OCI-LY3 (cell line): ENCODE results near the gene NSUN6.

ENCODE experiments used
- H2AFZ ChIP-seq: fragments of 200-600, 300-600 bp; shearing (Covaris generic); 2 replicates; pipeline ENCODE4 v1.6.0; 2014; ENCODE audit warnings: antibody characterized with exemption, low read depth, low read length
- H3K27ac ChIP-seq: fragments of 200-600, 300-600 bp; sonication (generic); 2 replicates; pipeline ENCODE4 v1.5.1; 2014; ENCODE audit warnings: mild to moderate bottlenecking, low read length, moderate library complexity, mixed read lengths
- H3K27me3 ChIP-seq: fragments of 200-600, 300-600 bp; sonication (generic); 2 replicates; pipeline ENCODE4 v1.6.1; 2014; ENCODE audit warnings: low read depth, low read length, mixed read lengths
- H3K36me3 ChIP-seq: fragments of 200-600, 300-600 bp; sonication (generic); replicated peaks from 2 replicates; pipeline ENCODE3; 2014; ENCODE audit warnings: low read depth, low read length, mixed read lengths
- H3K4me1 ChIP-seq: fragments of 300-600, 200-600 bp; sonication (generic); 2 replicates; pipeline ENCODE4 v1.6.1; 2014; ENCODE audit warnings: low read length, mixed read lengths
- H3K4me2 ChIP-seq: fragments of 200-600, 300-600 bp; sonication (generic); 2 replicates; pipeline ENCODE4 v1.6.1; 2014; ENCODE audit warnings: low read length, mixed read lengths
- H3K4me3 ChIP-seq: fragments of 300-600, 200-600 bp; sonication (generic); 2 replicates; pipeline ENCODE4 v1.5.1; 2014; ENCODE audit warnings: antibody characterized with exemption, mild to moderate bottlenecking, low read length, moderate library complexity
- H3K79me2 ChIP-seq: fragments of 300-600, 200-600 bp; shearing (Covaris generic); 2 replicates; pipeline ENCODE4 v1.6.1; 2014; ENCODE audit warnings: mild to moderate bottlenecking, low read length, mixed read lengths
- H3K9ac ChIP-seq: fragments of 300-600, 200-600 bp; shearing (Covaris generic); 2 replicates; pipeline ENCODE4 v1.6.0; 2014; ENCODE audit warnings: mild to moderate bottlenecking, low read length, moderate library complexity
- H3K9me3 ChIP-seq: fragments of 200-600, 300-600 bp; shearing (Covaris generic); 2 replicates; pipeline ENCODE4 v1.6.1; 2014; ENCODE audit warnings: low read length, mixed read lengths; ENCODE audit not compliant: insufficient read depth
- H4K20me1 ChIP-seq: fragments of 200-600, 300-600 bp; sonication (generic); 2 replicates; pipeline ENCODE4 v1.6.1; 2016; ENCODE audit warnings: low read length, mixed read lengths; ENCODE audit not compliant: insufficient read depth
- CTCF ChIP-seq: fragments of 200-600, 300-600 bp; sonication (generic); IDR thresholded peaks from 2 replicates; pipeline ENCODE4 v1.5.1; 2014; ENCODE audit warnings: antibody characterized with exemption, low read length, low read depth
- EZH2phosphoT487 ChIP-seq: fragments of 200-600 bp; shearing (Covaris generic); IDR thresholded peaks from 2 replicates; pipeline ENCODE4 v1.6.1; 2018; ENCODE audit warnings: antibody characterized with exemption, mixed run types, low read depth

The NSUN6 gene

GRCh38 chr10:18554479-18554878, 96.9 kb downstream of the NSUN6 start:
- no peaks in the 10 kb centered on the region for H3K4me1 ChIP-seq
- no peaks in the 10 kb centered on the region for H3K9me3 ChIP-seq
- no peak for TF ChIP-seq EZH2phosphoT487
- no peak overlapping the region for H3K27ac ChIP-seq
- H3K27me3 ChIP-seq: no peaks in the 10 kb centered on the region
- no peak overlapping the region for H3K9ac ChIP-seq
- H3K36me3 ChIP-seq: peaks cover 3% of the 10 kb centered on the region
- no peaks in the 10 kb centered on the region for H4K20me1 ChIP-seq
- H3K4me2 ChIP-seq: no peak overlapping the region
- H3K4me3 ChIP-seq: no peak overlapping the region
- no peak overlapping the region for H2AFZ ChIP-seq
- no peaks in the 10 kb centered on the region for H3K79me2 ChIP-seq

- Histone ChIP-seq H3K9ac (no peak overlapping the region), H3K36me3 (peaks cover 3% of the 10 kb centered on the region), H3K79me2 (no peaks in the 10 kb centered on the region), H2AFZ (no peak overlapping the region), H4K20me1 (no peaks in the 10 kb centered on the region), H3K27ac (no peak overlapping the region), H3K9me3 (no peaks in the 10 kb centered on the region), H3K4me3 (no peak overlapping the region), H3K4me2 (no peak overlapping the region), H3K27me3 (no peaks in the 10 kb centered on the region), H3K4me1 (no peaks in the 10 kb centered on the region)
- no peak for TF ChIP-seq CTCF
- no peak for TF ChIP-seq EZH2phosphoT487
These were observed 99.9 kb downstream of the NSUN6 start for GRCh38 chr10:18551473-18551872.

GRCh38 chr10:18549105-18549504, 102.3 kb downstream of the NSUN6 start:
- no peaks in the 10 kb centered on the region for H3K4me1 ChIP-seq
- H3K4me3 ChIP-seq: no peak overlapping the region
- TF ChIP-seq EZH2phosphoT487: no peak
- no peak for TF ChIP-seq CTCF
- no peaks in the 10 kb centered on the region for H3K27me3 ChIP-seq
- no peak overlapping the region for H3K27ac ChIP-seq
- no peak overlapping the region for H3K9ac ChIP-seq
- no peaks in the 10 kb centered on the region for H3K79me2 ChIP-seq
- H4K20me1 ChIP-seq: no peaks in the 10 kb centered on the region
- no peak overlapping the region for H3K4me2 ChIP-seq
- no peak overlapping the region for H2AFZ ChIP-seq
- H3K9me3 ChIP-seq: no peaks in the 10 kb centered on the region
- H3K36me3 ChIP-seq: peaks cover 1% of the 10 kb centered on the region

GRCh38 chr10:18545621-18546305, 105.6 kb downstream of the NSUN6 start:
- Histone ChIP-seq H3K4me3 (no peak overlapping the region), H2AFZ (no peak overlapping the region), H3K36me3 (peaks cover 3% of the 10 kb centered on the region), H3K4me2 (no peak overlapping the region), H3K9ac (no peak overlapping the region), H3K27me3 (no peaks in the 10 kb centered on the region), H3K9me3 (no peaks in the 10 kb centered on the region), H3K4me1 (no peaks in the 10 kb centered on the region), H3K27ac (no peak overlapping the region), H4K20me1 (no peaks in the 10 kb centered on the region), H3K79me2 (no peaks in the 10 kb centered on the region)
- TF ChIP-seq CTCF: no peak
- TF ChIP-seq EZH2phosphoT487: no peak
